HG03097 (cell line): ENCODE data around the gene DNASE1L1.

Experiments
- ATAC-seq: cut with Tn5 transposase; IDR thresholded peaks from one replicate; pipeline ENCODE4 v1.9.1; 2021; ENCODE audit not compliant: unreplicated experiment, low FRiP score

DNASE1L1 gene

GRCh38 chrX:154436983-154437752 is 28.1 kb upstream of the DNASE1L1 start, which contains the start of gene GDI1:
Gene GDI1, plus strand, starts transcription at chrX:154437154. Its CDS starts 101 bp downstream, at chrX:154437255.
- no peak for ATAC-seq

- ATAC-seq: no peak
These were observed 27.4 kb upstream of the DNASE1L1 start for GRCh38 chrX:154436374-154436982.

- no peak for ATAC-seq
These were observed 26.2 kb upstream of the DNASE1L1 start for GRCh38 chrX:154435171-154435733.

- ATAC-seq: no peak
These were observed 25.5 kb upstream of the DNASE1L1 start for GRCh38 chrX:154434394-154435168.

GRCh38 chrX:154433605-154434004 is 24.6 kb upstream of the DNASE1L1 start:
- no peak for ATAC-seq

GRCh38 chrX:154432210-154432609 is 23.2 kb upstream of the DNASE1L1 start:
- ATAC-seq: no peak

- ATAC-seq: no peak
These were observed 22.3 kb upstream of the DNASE1L1 start for GRCh38 chrX:154431341-154431740.

GRCh38 chrX:154430916-154431315 is 21.9 kb upstream of the DNASE1L1 start:
- ATAC-seq: no peak

- no peak for ATAC-seq
These were observed 21.4 kb upstream of the DNASE1L1 start for GRCh38 chrX:154430479-154430878.

GRCh38 chrX:154429711-154430110 is 20.7 kb upstream of the DNASE1L1 start:
- no peak for ATAC-seq

GRCh38 chrX:154428176-154429171 is 19.4 kb upstream of the DNASE1L1 start, which contains the start of gene ATP6AP1:
Gene ATP6AP1, plus strand, starts transcription at chrX:154428677. Its CDS starts 16 bp downstream, at chrX:154428693.
- ATAC-seq: peak; percentile 90

- no peak for ATAC-seq
These were observed 18.1 kb upstream of the DNASE1L1 start for GRCh38 chrX:154426916-154427770.

- no peak for ATAC-seq
These were observed 11.3 kb upstream of the DNASE1L1 start for GRCh38 chrX:154420402-154420756.

GRCh38 chrX:154419688-154420401 is 10.8 kb upstream of the DNASE1L1 start:
- ATAC-seq: no peak

GRCh38 chrX:154419189-154419588 is 10.1 kb upstream of the DNASE1L1 start:
- ATAC-seq: no peak

- no peak for ATAC-seq
These were observed 8.1 kb upstream of the DNASE1L1 start for GRCh38 chrX:154417157-154417556.

- no peak for ATAC-seq
These were observed 4.1 kb upstream of the DNASE1L1 start for GRCh38 chrX:154413142-154413541.

GRCh38 chrX:154412468-154412867 is 3.4 kb upstream of the DNASE1L1 start:
- no peak for ATAC-seq
